GM18951 (cell line): ENCODE measurements around the gene RIMBP2.

Experiments
- POLR2A ChIP-seq: IDR thresholded peaks from 4 replicates; pipeline ENCODE4 v1.6.1; 2011; ENCODE audit warnings: mild to moderate bottlenecking; ENCODE audit not compliant: insufficient read length, insufficient read depth; ENCODE audit errors: extremely low read depth
- in situ Hi-C: fragments of 300-500 bp; cut with MboI; formaldehyde crosslinking; loops from one replicate; pipeline ENCODE4 v1.12.0; 2022; ENCODE audit warnings: low sequenced_read_pairs, mixed read lengths, inconsistent platforms; ENCODE audit not compliant: unreplicated experiment

The RIMBP2 gene

DNA sequence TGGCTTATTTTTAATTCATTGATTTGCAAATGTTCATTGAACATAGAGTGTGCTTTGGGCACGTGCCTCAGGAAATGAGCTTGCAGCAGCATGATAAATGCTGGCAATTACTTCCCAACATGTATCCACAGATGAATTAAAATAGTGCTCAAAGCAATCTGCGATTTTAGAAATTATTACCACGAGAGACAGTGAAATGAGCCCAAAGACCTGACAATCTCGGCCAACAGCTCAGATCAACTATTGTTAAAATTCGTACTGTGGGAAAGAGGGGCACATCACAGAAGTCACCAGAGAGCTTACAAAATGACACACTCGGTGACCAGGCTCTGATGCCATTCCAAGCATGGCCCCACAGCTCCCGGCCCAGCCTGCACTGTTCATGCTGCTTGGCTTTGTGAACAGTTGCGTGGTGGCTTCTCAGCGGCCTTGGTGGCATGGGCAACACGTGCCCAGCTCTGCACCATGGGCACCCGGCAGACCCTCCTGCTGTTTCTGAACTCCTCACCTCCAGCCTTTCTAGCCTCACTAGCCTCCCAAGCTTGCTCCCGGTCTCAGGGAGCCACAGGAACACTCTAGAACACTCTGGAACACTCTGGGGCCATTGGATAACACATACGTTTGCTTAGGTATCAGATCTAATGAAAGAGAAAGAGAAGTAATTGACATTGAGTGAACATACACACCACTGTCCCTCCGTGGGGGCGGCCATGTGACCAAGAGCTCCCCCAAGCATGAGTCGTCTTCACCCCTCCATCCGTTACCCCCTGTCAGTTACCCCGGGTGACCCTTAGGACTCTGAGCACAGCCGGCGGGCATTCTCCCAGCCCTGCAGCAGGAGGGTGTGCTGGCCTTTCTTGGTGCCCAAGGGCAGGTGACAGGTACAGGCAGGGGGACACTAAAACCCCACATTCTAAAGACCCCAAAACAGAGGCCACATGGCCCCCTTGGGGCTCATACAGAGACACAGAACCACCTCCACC lies 28.0 kb downstream of the RIMBP2 start:
- in situ Hi-C loops: no loop called here
- no peak for TF ChIP-seq POLR2A

DNA sequence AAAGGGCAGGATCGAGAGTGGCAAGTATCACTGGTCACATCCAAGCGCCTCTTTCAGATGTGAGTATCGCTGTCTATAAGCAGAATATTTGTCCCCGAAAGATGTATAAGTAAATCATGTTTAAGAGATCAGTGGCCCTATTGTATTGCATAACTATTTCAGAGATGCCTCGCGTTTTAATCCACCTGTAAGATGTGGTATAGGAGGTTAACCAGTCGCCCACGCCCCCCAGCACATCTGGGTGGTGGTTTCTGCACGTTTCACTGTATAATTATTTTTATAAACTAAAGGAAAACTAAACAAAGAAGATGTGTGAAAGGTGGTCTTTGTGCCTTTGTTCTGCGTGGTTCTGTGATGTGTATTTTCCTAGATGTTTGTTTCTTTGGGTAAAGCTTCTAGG lies 28.9 kb downstream of the RIMBP2 start:
- no peak for TF ChIP-seq POLR2A
- in situ Hi-C loops: no loop called here

DNA sequence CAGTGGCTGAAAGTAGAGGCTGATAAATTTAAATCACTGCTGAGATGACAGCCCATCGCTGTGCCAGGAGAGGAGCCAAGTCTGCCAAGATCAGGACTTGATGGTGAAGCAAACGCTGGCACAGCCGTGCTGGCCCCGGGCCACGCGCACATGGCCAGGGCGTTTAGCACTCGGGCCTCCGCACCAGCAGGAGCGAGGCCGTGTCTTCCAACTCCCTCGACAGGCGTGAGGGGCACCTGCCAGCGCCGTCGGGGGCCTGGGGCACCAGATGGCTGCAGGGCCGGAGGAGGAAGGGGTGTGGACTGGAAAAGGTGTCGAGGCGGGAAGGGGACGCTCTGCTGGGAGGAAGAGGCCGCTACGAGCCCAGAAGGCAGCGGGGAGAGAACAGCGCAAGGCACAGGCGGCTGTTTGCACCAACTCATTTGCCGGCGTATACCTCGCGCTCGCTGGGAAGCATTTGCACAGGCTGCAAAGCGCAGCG lies 29.5 kb downstream of the RIMBP2 start:
- in situ Hi-C loops: no loop called here
- TF ChIP-seq POLR2A: no peak

DNA sequence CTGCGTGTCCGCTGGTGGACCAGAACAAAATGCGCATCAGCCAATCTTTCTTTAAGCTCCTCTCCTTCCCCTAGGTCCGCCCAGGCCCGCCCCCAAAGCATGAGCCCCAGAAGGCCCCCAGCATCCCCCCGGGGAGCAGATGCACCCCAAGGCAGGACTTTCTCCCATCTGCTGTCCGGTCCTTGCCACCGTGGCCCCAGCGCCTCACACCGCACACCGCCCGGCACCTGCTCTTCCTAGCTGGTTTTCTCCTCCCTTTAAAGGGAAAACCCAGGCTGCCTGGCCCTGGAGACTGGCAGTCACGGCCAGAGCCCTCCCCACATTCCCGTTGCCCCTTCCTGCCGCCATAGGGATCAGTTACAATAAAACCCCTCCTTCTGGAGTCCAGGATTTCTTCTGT lies 30.2 kb downstream of the RIMBP2 start:
- TF ChIP-seq POLR2A: no peak
- in situ Hi-C loops: no loop called here

DNA sequence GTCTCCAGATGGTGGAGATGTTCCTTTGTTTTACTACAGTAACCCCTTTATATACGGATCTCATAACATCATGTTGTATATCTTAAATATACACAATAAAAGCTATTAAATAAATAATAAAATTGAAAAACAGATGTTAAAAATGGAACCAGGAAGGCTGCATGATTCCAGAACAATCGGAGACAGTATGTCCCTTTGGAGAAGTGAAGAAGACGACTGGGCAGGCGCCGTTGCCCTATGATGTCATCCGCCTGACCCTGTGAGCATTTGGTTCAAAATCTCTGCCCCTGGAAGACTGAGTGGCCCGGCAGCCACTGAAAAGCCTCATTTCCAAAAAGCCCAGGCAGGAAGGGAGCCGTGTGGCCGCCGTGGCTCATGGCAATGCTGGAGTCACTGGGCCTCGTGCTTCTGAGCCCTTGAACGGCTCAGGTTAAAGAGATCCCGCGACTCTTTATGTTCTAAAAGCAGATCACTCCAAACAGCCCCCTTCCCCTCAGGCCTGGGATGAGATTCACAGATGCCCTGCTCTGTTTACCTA lies 30.8 kb downstream of the RIMBP2 start:
- TF ChIP-seq POLR2A: no peak
- in situ Hi-C loops: no loop called here

DNA sequence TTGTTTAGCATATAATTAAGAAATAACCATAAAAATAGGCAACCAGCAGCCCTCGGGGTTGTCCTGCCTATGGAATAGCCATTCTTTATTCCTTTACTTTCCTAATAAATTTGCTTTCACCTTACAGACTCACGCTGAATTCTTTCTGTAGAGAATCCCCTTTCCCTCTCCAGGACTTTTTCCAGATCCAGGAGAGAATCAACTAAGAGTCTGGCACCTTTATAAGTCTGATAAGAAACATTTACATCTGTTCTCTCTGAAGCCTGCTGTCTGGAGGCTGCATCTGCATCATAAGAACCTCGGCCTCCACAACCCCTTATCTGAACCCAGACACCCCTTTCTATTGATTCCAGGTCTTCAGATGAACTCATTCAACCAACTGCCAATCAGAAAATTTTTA lies 32.3 kb downstream of the RIMBP2 start:
- no peak for TF ChIP-seq POLR2A
- in situ Hi-C loops: no loop called here

DNA sequence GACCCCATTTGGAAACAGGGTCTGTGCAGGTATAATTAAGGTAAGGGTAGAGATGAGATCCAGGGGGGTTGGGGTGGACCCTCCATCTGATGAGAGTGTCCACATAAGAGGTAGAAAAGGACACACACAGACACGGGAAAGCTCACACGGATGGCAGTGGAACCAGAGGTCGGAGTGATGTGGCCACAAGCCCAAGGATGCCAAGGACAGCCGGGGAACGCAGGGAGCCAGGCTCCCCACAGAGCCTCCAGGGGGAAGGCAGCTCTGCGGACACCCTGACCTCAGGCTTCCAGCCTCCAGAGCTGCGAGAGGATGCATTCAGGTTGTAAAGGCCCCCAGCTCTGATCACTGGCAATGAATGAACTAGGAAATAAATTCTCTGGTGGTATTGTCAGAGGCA lies 33.0 kb downstream of the RIMBP2 start:
- no peak for TF ChIP-seq POLR2A
- in situ Hi-C loops: no loop called here

DNA sequence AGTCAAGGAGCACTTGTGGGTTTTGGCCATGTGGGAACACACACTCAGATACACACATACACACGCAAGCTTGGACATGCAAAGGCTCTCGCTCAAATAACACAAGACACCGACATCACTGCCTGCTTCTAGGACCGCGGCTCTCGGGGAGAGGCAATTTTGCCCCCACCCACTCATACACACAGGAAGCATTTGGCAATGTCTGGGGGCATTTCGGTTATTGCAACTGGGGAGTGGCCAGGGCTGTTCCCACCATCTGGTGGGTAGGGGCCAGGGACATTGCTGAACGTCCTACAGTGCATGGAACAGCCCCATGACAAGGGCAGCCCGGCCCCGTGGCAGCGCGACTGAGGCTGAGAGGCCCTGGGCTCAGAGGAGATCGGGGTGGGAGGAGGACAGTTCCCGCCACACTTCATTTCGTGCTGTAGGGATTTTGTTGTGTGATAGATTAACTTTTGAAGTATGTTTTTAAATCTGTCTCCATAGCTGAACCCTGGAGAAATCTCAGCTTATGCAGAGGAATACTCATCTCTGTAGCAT lies 35.6 kb downstream of the RIMBP2 start:
- TF ChIP-seq POLR2A: no peak
- in situ Hi-C loops: no loop called here

DNA sequence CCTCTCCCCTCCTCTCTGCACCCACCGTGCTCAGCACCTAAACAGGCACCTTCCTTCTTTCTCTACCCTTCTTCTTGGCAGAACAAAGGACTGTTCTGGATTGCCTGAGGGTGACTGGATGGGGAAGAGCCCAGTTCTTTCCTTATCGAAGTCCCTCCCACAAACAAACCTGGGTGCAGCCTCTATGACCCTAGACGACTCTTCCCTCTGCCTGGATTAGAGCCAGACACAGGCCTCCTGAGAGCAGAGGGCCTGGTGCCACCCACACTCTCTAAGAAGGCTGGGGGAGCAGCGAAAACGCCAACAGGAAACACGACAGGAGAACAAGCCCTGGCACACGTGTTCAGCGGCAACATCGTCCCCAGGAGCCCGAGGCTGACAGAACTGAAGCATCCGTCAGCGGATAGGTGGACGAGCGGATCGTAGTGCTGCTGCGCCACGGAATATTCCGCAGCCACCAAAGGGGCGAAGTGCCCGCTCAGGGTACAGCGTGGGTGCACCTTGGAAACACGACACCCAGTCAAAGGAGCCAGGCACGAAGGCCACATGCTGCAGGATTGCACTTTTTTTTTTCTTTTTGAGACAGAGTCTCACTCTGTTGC lies 38.0 kb downstream of the RIMBP2 start:
- no peak for TF ChIP-seq POLR2A
- in situ Hi-C loops: no loop called here

DNA sequence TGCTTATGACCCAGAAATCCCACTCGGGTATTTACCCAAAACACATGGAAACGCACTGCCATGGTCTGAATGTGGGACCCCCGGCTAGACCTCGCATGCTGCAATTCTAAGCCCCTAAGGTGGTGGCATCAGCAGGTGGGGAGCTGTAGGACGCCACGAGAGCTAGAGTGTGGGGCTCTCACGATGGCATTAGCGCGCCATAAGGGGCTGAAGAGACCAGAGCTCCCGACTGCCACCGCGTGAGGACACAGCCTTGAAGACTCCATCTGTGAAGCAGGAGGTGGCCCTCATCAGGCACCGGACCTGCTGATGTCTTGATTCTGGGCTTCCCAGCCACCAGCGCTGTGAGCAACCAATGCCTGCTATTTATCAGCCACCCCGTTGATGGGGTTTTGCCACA lies 40.3 kb downstream of the RIMBP2 start:
- in situ Hi-C loops: no loop called here
- TF ChIP-seq POLR2A: no peak

DNA sequence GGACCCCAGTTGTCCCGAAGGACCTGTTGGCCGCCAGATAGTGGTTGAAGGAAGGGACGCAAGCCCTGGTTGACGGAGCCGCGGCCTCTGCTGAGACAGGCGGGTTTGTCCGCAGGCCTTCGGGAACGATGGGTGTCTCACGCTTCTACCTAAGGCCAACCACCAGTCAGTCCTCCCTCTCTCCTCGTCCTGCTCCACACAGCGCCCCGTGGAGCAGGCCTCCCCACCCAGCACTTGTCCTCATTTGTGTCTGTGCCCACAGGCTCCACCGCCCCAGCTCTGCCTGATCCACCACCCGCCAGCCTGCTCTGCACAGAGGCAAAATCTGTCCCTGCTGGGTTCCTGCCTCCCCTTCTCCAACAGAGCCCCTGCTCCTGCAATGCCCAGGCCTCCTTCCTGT lies 41.0 kb downstream of the RIMBP2 start:
- TF ChIP-seq POLR2A: no peak
- in situ Hi-C loops: no loop called here

DNA sequence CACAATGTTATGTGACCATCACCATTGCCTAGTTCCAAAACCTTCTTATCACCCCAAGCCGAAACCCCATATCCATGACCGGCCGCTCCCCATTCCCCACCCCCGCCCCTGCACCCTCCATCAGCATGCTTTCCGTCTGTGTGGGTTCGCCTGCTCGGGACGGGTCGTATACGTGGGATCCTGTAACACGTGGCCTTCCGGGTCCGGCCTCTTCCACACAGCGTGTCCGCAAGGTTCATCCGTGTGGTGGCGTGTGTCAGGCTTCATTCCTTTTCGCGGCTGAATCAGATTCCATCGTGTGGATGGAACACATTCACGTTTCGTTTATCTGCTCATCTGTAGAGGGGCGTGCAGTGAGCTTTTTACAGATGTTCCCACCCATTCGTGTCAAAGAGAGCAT lies 41.4 kb downstream of the RIMBP2 start:
- in situ Hi-C loops: no loop called here
- no peak for TF ChIP-seq POLR2A

DNA sequence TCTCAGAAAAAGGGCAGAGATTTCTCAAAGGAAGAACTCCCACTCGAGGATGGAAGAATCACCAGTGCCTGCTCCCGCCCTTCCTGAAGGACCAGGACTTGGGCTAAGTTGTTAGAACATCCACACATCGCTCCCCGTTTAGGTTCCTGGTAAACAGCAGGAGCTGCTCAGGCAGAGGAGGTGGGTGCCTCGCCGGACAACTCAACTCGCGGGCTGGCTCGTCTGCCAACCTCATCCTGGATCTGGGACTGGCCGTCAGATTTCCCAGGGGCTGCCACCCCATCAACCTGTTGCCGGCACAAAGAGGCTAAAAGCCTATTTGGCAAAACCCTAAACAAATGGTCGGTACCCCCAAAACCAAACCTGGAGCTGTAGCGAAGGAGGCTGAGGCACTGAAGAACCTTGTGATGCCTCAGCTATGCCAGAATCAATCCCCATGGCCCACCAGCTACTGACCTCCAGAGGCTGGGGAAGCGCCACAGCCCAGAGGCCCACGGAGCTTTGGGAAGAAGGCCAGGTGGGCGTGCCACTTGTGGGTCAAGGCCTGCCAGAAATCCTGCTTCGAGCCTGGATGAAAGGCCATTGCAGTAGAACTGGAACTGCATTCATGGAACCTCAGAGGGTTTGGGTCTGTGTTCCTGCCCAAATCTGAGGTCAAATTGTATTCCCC lies 42.9 kb downstream of the RIMBP2 start:
- in situ Hi-C loops: no loop called here
- no peak for TF ChIP-seq POLR2A
